Mesenchymal stem cell (in vitro differentiated cells and primary cell): ENCODE data around the gene FAM209A.
"Not testable (repeated sequence)": the region's sequence is repeated elsewhere in the genome, so short reads cannot be mapped to it uniquely, and the experiment has no call there.

Experiments used
- DNase-seq: peaks from one replicate; pipeline ENCODE4 v3.0.0-alpha.2; 2013
- H2AFZ ChIP-seq: one replicate; pipeline ENCODE4 v1.6.1; 2013; ENCODE audit warnings: low read depth, mild to moderate bottlenecking, control low read depth, inconsistent platforms, low read length, moderate library complexity
- H2AK5ac ChIP-seq: 2 replicates; pipeline ENCODE4 v1.6.1; 2013; ENCODE audit warnings: low read length, moderate library complexity, mild to moderate bottlenecking, inconsistent platforms; ENCODE audit not compliant: severe bottlenecking
- H2BK120ac ChIP-seq: one replicate; pipeline ENCODE4 v1.6.1; 2013; ENCODE audit warnings: low read depth, mild to moderate bottlenecking, inconsistent platforms, low read length, moderate library complexity
- H2BK12ac ChIP-seq, 2 experiments: one replicate each; pipeline ENCODE4 v1.6.1; 2013; ENCODE audit warnings: inconsistent platforms in 2 of 2, low read length in 2 of 2, mild to moderate bottlenecking in 2 of 2, moderate library complexity in 2 of 2, control low read depth in 1 of 2
- H2BK15ac ChIP-seq: one replicate; pipeline ENCODE4 v1.6.1; 2013; ENCODE audit warnings: mild to moderate bottlenecking, low read depth, inconsistent platforms; ENCODE audit not compliant: poor library complexity, severe bottlenecking
- H2BK5ac ChIP-seq: 2 replicates; pipeline ENCODE4 v1.6.1; 2013; ENCODE audit warnings: low read depth, mild to moderate bottlenecking, low read length, control low read depth, inconsistent platforms; ENCODE audit not compliant: poor library complexity, severe bottlenecking
- H3K14ac ChIP-seq, 2 experiments: one replicate each; pipeline ENCODE4 v1.6.1; 2013; ENCODE audit warnings: inconsistent platforms in 2 of 2, low read length in 2 of 2, control low read depth in 1 of 2, mild to moderate bottlenecking in 1 of 2, moderate library complexity in 1 of 2
- H3K18ac ChIP-seq, 2 experiments: one replicate each; pipeline ENCODE4 v1.6.1; 2013; ENCODE audit warnings: inconsistent platforms in 2 of 2, low read length in 2 of 2, control low read depth in 1 of 2, low read depth in 1 of 2, mild to moderate bottlenecking in 1 of 2
- H3K23ac ChIP-seq, 2 experiments: one replicate each; pipeline ENCODE4 v1.6.1; 2013; ENCODE audit warnings: inconsistent platforms in 2 of 2, low read length in 2 of 2, mild to moderate bottlenecking in 2 of 2, moderate library complexity in 2 of 2, control low read depth in 1 of 2
- H3K27ac ChIP-seq: 2 replicates; pipeline ENCODE4 v1.5.1; 2013; ENCODE audit warnings: mild to moderate bottlenecking, moderate library complexity, low read length, control low read depth, inconsistent platforms; ENCODE audit not compliant: poor library complexity, severe bottlenecking
- H3K27me3 ChIP-seq, 2 experiments: 2 replicates each; pipeline versions ENCODE4 v1.6.1 to v1.7.0; 2013; ENCODE audit warnings: low read length in 2 of 2, mild to moderate bottlenecking in 2 of 2, moderate library complexity in 2 of 2, control low read depth in 1 of 2, inconsistent platforms in 1 of 2; ENCODE audit not compliant: control insufficient read depth in 1 of 2, insufficient read depth in 1 of 2
- H3K36me3 ChIP-seq, 2 experiments: 2 replicates each; pipeline versions ENCODE4 v1.6.1 to v1.7.0; 2013; ENCODE audit warnings: low read length in 2 of 2, control low read depth in 1 of 2, inconsistent platforms in 1 of 2, low read depth in 1 of 2, mild to moderate bottlenecking in 1 of 2; ENCODE audit not compliant: insufficient read depth in 2 of 2, control insufficient read depth in 1 of 2
- H3K4ac ChIP-seq, 2 experiments: one replicate each; pipeline ENCODE4 v1.6.1; 2013; ENCODE audit warnings: inconsistent platforms in 2 of 2, low read length in 2 of 2, mild to moderate bottlenecking in 2 of 2, moderate library complexity in 2 of 2, control low read depth in 1 of 2, low read depth in 1 of 2
- H3K4me1 ChIP-seq: 2 replicates; pipeline ENCODE4 v1.6.1; 2013; ENCODE audit warnings: low read depth, low read length, control low read depth; ENCODE audit not compliant: control insufficient read depth, insufficient read depth
- H3K4me2 ChIP-seq: 2 replicates; pipeline ENCODE4 v1.6.1; 2013; ENCODE audit warnings: low read length, mild to moderate bottlenecking, inconsistent platforms; ENCODE audit not compliant: poor library complexity, severe bottlenecking
- H3K4me3 ChIP-seq, 2 experiments: 2 replicates each; pipeline versions ENCODE4 v1.5.1 to v1.7.0; 2013; ENCODE audit warnings: low read length in 2 of 2, mild to moderate bottlenecking in 2 of 2, control low read depth in 1 of 2, low read depth in 1 of 2; ENCODE audit not compliant: insufficient read depth in 1 of 2
- H3K79me1 ChIP-seq: replicated peaks from 2 replicates; pipeline ENCODE4 v1.6.1; 2013; ENCODE audit warnings: mild to moderate bottlenecking, control low read depth, low read length, inconsistent platforms; ENCODE audit not compliant: poor library complexity, severe bottlenecking
- H3K9ac ChIP-seq: 2 replicates; pipeline ENCODE4 v1.7.0; 2013; ENCODE audit warnings: mild to moderate bottlenecking, low read length, moderate library complexity
- H3K9me3 ChIP-seq: 2 replicates; pipeline ENCODE4 v1.7.0; 2013; ENCODE audit warnings: mild to moderate bottlenecking, low read length; ENCODE audit not compliant: control insufficient read depth
- H4K8ac ChIP-seq: one replicate; pipeline ENCODE4 v1.6.1; 2013; ENCODE audit warnings: inconsistent platforms, mild to moderate bottlenecking, low read length, moderate library complexity
- H4K91ac ChIP-seq: one replicate; pipeline ENCODE4 v1.6.1; 2013; ENCODE audit warnings: mild to moderate bottlenecking, low read length, inconsistent platforms
- WGBS: methylation state at CpG from one replicate; pipeline ENCODE4 v1.1.7; 2013; ENCODE audit warnings: mixed read lengths; 5-methylcytosine and 5-hydroxymethylcytosine counted together

Gene FAM209A

GRCh38 chr20:56564526-56564925 lies 40.0 kb downstream of the FAM209A start:
- H3K23ac ChIP-seq, H3K4me2 ChIP-seq, H3K4me3 ChIP-seq, H2BK120ac ChIP-seq, H3K9me3 ChIP-seq, H3K4me1 ChIP-seq, H3K14ac ChIP-seq, H4K8ac ChIP-seq, H2AK5ac ChIP-seq, H3K9ac ChIP-seq, H2BK15ac ChIP-seq, H3K18ac ChIP-seq, H3K36me3 ChIP-seq, H2BK5ac ChIP-seq, H2AFZ ChIP-seq, H3K27me3 ChIP-seq, DNase-seq, H3K27ac ChIP-seq, H3K4ac ChIP-seq, H4K91ac ChIP-seq, H3K79me1 ChIP-seq, H2BK12ac ChIP-seq: not testable (repeated sequence)
- WGBS, result 85% methylated on average over 6 of the region's 6 CpGs

GRCh38 chr20:56565511-56565910 lies 41.0 kb downstream of the FAM209A start:
- 94% methylated on average over 4 of the region's 4 CpGs for WGBS
- no peak overlapping the region for H2AFZ ChIP-seq

GRCh38 chr20:56566621-56567020 lies 42.1 kb downstream of the FAM209A start:
- Histone ChIP-seq H4K91ac (no peak overlapping the region), H3K4me2 (no peak overlapping the region), H3K14ac (no peak overlapping the region), H2AFZ (no peak overlapping the region), H2BK120ac (no peak overlapping the region), H3K4me3 (no peak overlapping the region), H3K4me1 (no peaks in the 10 kb centered on the region), H3K18ac (no peak overlapping the region), H3K27me3 (no peaks in the 10 kb centered on the region), H2BK15ac (no peak overlapping the region), H2BK12ac (no peak overlapping the region), H4K8ac (no peak overlapping the region), H3K4ac (no peak overlapping the region), H3K9me3 (no peaks in the 10 kb centered on the region), H2AK5ac (no peak overlapping the region), H3K9ac (no peak overlapping the region), H2BK5ac (no peak overlapping the region), H3K27ac (no peak overlapping the region), H3K23ac (no peak overlapping the region), H3K36me3 (no peaks in the 10 kb centered on the region), H3K79me1 (no peaks in the 10 kb centered on the region)
- WGBS, result 52% methylated on average over 3 of the region's 3 CpGs
- DNase-seq, result no peak

More at GRCh38 chr20:56565511-56565910, 41.0 kb downstream of the FAM209A start:
- no peak overlapping the region for H3K4me3 ChIP-seq
- H3K18ac ChIP-seq, result no peak overlapping the region
- no peak for DNase-seq
- no peak overlapping the region for H3K4ac ChIP-seq
- no peak overlapping the region for H3K27ac ChIP-seq
- H3K79me1 ChIP-seq, result no peaks in the 10 kb centered on the region
- H3K9ac ChIP-seq, result no peak overlapping the region
- no peak overlapping the region for H3K14ac ChIP-seq
- H2BK5ac ChIP-seq, result no peak overlapping the region
- H2BK15ac ChIP-seq, result no peak overlapping the region
- no peak overlapping the region for H3K4me2 ChIP-seq
- no peak overlapping the region for H3K23ac ChIP-seq
- H4K8ac ChIP-seq, result no peak overlapping the region
- no peaks in the 10 kb centered on the region for H3K4me1 ChIP-seq
- no peaks in the 10 kb centered on the region for H3K27me3 ChIP-seq
- H2BK120ac ChIP-seq, result no peak overlapping the region
- H4K91ac ChIP-seq, result no peak overlapping the region
- no peaks in the 10 kb centered on the region for H3K9me3 ChIP-seq
- no peak overlapping the region for H2AK5ac ChIP-seq
- no peaks in the 10 kb centered on the region for H3K36me3 ChIP-seq
- no peak overlapping the region for H2BK12ac ChIP-seq

- H3K27ac ChIP-seq, result no peak overlapping the region
- H3K9me3 ChIP-seq, result no peaks in the 10 kb centered on the region
- H3K27me3 ChIP-seq, result peaks cover 12 to 23% of the 10 kb centered on the region in 2 experiments
- H3K18ac ChIP-seq, result no peak overlapping the region
- no peaks in the 10 kb centered on the region for H3K4me1 ChIP-seq
- H3K4ac ChIP-seq, result no peak overlapping the region
- 73% methylated on average over 2 of the region's 2 CpGs for WGBS
- no peak overlapping the region for H3K14ac ChIP-seq
- DNase-seq, result no peak
- no peak overlapping the region for H2BK5ac ChIP-seq
- H2BK15ac ChIP-seq, result no peak overlapping the region
- no peak overlapping the region for H2BK120ac ChIP-seq
- H3K23ac ChIP-seq, result no peak overlapping the region
- no peak overlapping the region for H4K91ac ChIP-seq
- H3K9ac ChIP-seq, result no peak overlapping the region
- H3K4me2 ChIP-seq, result no peak overlapping the region
- no peak overlapping the region for H2AK5ac ChIP-seq
- no peak overlapping the region for H2BK12ac ChIP-seq
- no peaks in the 10 kb centered on the region for H3K36me3 ChIP-seq
- no peak overlapping the region for H3K4me3 ChIP-seq
- H2AFZ ChIP-seq, result no peak overlapping the region
- H4K8ac ChIP-seq, result no peak overlapping the region
- H3K79me1 ChIP-seq, result no peaks in the 10 kb centered on the region
Observed at GRCh38 chr20:56570832-56571231, 46.3 kb downstream of the FAM209A start.
